H9 (cell line): Measurements from ENCODE around the gene KLF1. TPM values are rescaled to one million over a fixed set of nuclear protein-coding genes. Genes with fewer than 3 reads are reported as not detected.

Experiments
- DNase-seq: peaks from one replicate; pipeline ENCODE4 v3.0.0-alpha.2; 2017
- H2AFZ ChIP-seq: one replicate; pipeline ENCODE4 v1.6.1; 2013; ENCODE audit warnings: mild to moderate bottlenecking, low read length, control low read depth, moderate library complexity
- H2AK5ac ChIP-seq: 2 replicates; pipeline ENCODE4 v1.6.1; 2013; ENCODE audit warnings: low read length, control low read depth, mixed read lengths; ENCODE audit not compliant: insufficient read length
- H2BK120ac ChIP-seq: one replicate; pipeline ENCODE4 v1.6.1; 2013; ENCODE audit warnings: low read depth, mild to moderate bottlenecking, low read length, control low read depth, inconsistent platforms; ENCODE audit not compliant: poor library complexity, severe bottlenecking
- H2BK12ac ChIP-seq: 2 replicates; pipeline ENCODE4 v1.6.1; 2013; ENCODE audit warnings: low read length, control low read depth, mixed read lengths, low read depth; ENCODE audit not compliant: insufficient read length
- H2BK15ac ChIP-seq: 2 replicates; pipeline ENCODE4 v1.6.1; 2013; ENCODE audit warnings: low read depth, low read length, control low read depth
- H2BK20ac ChIP-seq: one replicate; pipeline ENCODE4 v1.6.1; 2013; ENCODE audit warnings: low read depth, mild to moderate bottlenecking, low read length, control low read depth, inconsistent platforms; ENCODE audit not compliant: poor library complexity, severe bottlenecking
- H2BK5ac ChIP-seq: 2 replicates; pipeline ENCODE4 v1.6.1; 2013; ENCODE audit warnings: low read length, control low read depth, mixed read lengths; ENCODE audit not compliant: insufficient read length
- H3K14ac ChIP-seq: 2 replicates; pipeline ENCODE4 v1.6.1; 2013; ENCODE audit warnings: low read length, control low read depth; ENCODE audit not compliant: insufficient read depth
- H3K18ac ChIP-seq: 2 replicates; pipeline ENCODE4 v1.6.1; 2013; ENCODE audit warnings: low read depth, mild to moderate bottlenecking, mixed read lengths, low read length, control low read depth; ENCODE audit not compliant: insufficient read length
- H3K23ac ChIP-seq: 2 replicates; pipeline ENCODE4 v1.6.1; 2013; ENCODE audit warnings: low read length, control low read depth, mixed read lengths, low read depth; ENCODE audit not compliant: insufficient read length
- H3K23me2 ChIP-seq: 2 replicates; pipeline ENCODE4 v1.6.1; 2013; ENCODE audit warnings: low read depth, mild to moderate bottlenecking, mixed read lengths, low read length, control low read depth; ENCODE audit not compliant: insufficient read length, poor library complexity, severe bottlenecking
- H3K27ac ChIP-seq: 2 replicates; pipeline ENCODE4 v1.5.1; 2013; ENCODE audit warnings: low read length, control low read depth, mixed read lengths, low read depth; ENCODE audit not compliant: insufficient read length
- H3K27me3 ChIP-seq: 2 replicates; pipeline ENCODE4 v1.6.1; 2013; ENCODE audit warnings: low read length, control low read depth, inconsistent platforms; ENCODE audit not compliant: insufficient read depth
- H3K4ac ChIP-seq: 2 replicates; pipeline ENCODE4 v1.6.1; 2013; ENCODE audit warnings: low read depth, mild to moderate bottlenecking, control low read depth, inconsistent platforms, low read length, moderate library complexity
- H3K4me1 ChIP-seq: 2 replicates; pipeline ENCODE4 v1.6.1; 2013; ENCODE audit warnings: low read length, control low read depth, inconsistent platforms; ENCODE audit not compliant: insufficient read depth
- H3K4me2 ChIP-seq: 2 replicates; pipeline ENCODE4 v1.6.1; 2013; ENCODE audit warnings: low read length, control low read depth, mixed read lengths; ENCODE audit not compliant: insufficient read length, insufficient read depth
- H3K56ac ChIP-seq: 2 replicates; pipeline ENCODE4 v1.6.1; 2013; ENCODE audit warnings: low read depth, mild to moderate bottlenecking, mixed read lengths, low read length, control low read depth; ENCODE audit not compliant: insufficient read length
- H3K79me1 ChIP-seq: 2 replicates; pipeline ENCODE4 v1.6.1; 2013; ENCODE audit warnings: low read depth, mild to moderate bottlenecking, moderate library complexity, low read length, control low read depth, inconsistent platforms; ENCODE audit not compliant: insufficient read depth, poor library complexity, severe bottlenecking
- H3K79me2 ChIP-seq: 2 replicates; pipeline ENCODE4 v1.6.1; 2013; ENCODE audit warnings: low read length, control low read depth, inconsistent platforms; ENCODE audit not compliant: insufficient read depth
- H3K9ac ChIP-seq: 2 replicates; pipeline ENCODE4 v1.6.1; 2013; ENCODE audit warnings: low read length, control low read depth, mixed read lengths; ENCODE audit not compliant: insufficient read length; ENCODE audit errors: extremely low read depth
- H3K9me3 ChIP-seq: one replicate; pipeline ENCODE4 v1.6.1; 2013; ENCODE audit warnings: low read depth, low read length, inconsistent platforms; ENCODE audit not compliant: control insufficient read depth
- H3T11ph ChIP-seq: one replicate; pipeline ENCODE4 v1.6.1; 2013; ENCODE audit warnings: mild to moderate bottlenecking, low read length, control low read depth, inconsistent platforms
- H4K20me1 ChIP-seq: one replicate; pipeline ENCODE4 v1.6.1; 2013; ENCODE audit not compliant: control insufficient read depth, insufficient read length, insufficient read depth
- H4K5ac ChIP-seq: 2 replicates; pipeline ENCODE4 v1.6.1; 2013; ENCODE audit warnings: low read depth, mild to moderate bottlenecking, mixed read lengths, low read length, control low read depth; ENCODE audit not compliant: insufficient read length
- H4K8ac ChIP-seq: replicated peaks from 2 replicates; pipeline ENCODE4 v1.6.1; 2013; ENCODE audit warnings: low read length, control low read depth, mixed read lengths, low read depth; ENCODE audit not compliant: insufficient read length
- H4K91ac ChIP-seq: 2 replicates; pipeline ENCODE4 v1.6.1; 2013; ENCODE audit warnings: low read depth, mild to moderate bottlenecking, moderate library complexity, mixed read lengths, low read length, control low read depth; ENCODE audit not compliant: insufficient read length
- H3K27ac Mint-ChIP-seq, 3 experiments: 2 replicates in 2 of 3; 3 replicates in 1 of 3; pipeline ENCODE4 v1.8.0; 2020 to 2021; ENCODE audit warnings: mixed read lengths in 3 of 3, mild to moderate bottlenecking in 1 of 3, moderate library complexity in 1 of 3
- H3K27me3 Mint-ChIP-seq: 2 replicates; pipeline ENCODE4 v1.8.0; 2021; ENCODE audit warnings: low read depth, mild to moderate bottlenecking, moderate library complexity, mixed read lengths
- H3K36me3 Mint-ChIP-seq, 3 experiments: 2 replicates in 2 of 3; 3 replicates in 1 of 3; pipeline ENCODE4 v1.8.0; 2020 to 2021; ENCODE audit warnings: low read depth in 3 of 3, mixed read lengths in 3 of 3; ENCODE audit not compliant: insufficient read depth in 1 of 3
- H3K4me1 Mint-ChIP-seq, 2 experiments: 2 replicates each; pipeline ENCODE4 v1.8.0; 2020; ENCODE audit warnings: mixed read lengths in 2 of 2
- H3K4me3 Mint-ChIP-seq, 2 experiments: 2 replicates in 1 of 2; 3 replicates in 1 of 2; pipeline ENCODE4 v1.8.0; 2020 to 2021; ENCODE audit warnings: mild to moderate bottlenecking in 2 of 2, mixed read lengths in 2 of 2, moderate library complexity in 1 of 2
- H3K9me3 Mint-ChIP-seq, 2 experiments: 2 replicates in 1 of 2; 3 replicates in 1 of 2; pipeline ENCODE4 v1.8.0; 2020; ENCODE audit warnings: mild to moderate bottlenecking in 2 of 2, mixed read lengths in 2 of 2, moderate library complexity in 1 of 2
- CTCF ChIP-seq: fragments of 200-600 bp; sonication (generic); conservative IDR thresholded peaks from 3 replicates; pipeline ENCODE4 v1.8.0; 2021; ENCODE audit warnings: antibody characterized with exemption, mild to moderate bottlenecking
- WGBS: extraction: QIAGEN DNeasy Blood & Tissue Kit; methylation state at CpG from one replicate; pipeline ENCODE4 v1.1.7; 2013; ENCODE audit warnings: missing lambda C conversion rate, low lambda C conversion rate, mixed read lengths; ENCODE audit not compliant: insufficient read length; ENCODE audit errors: extremely low coverage; 5-methylcytosine and 5-hydroxymethylcytosine counted together
- microRNA-seq: library from miRNA; unstranded; fragments of <30 nt; microRNA quantifications from one replicate; pipeline ENCODE4, GENCODE V29; 2020; ENCODE audit warnings: borderline microRNAs expressed
- total RNA-seq: library from RNA; stranded (reverse); gene quantifications from 2 replicates; pipeline ENCODE4 v1.2.1, GENCODE V29; 2021

KLF1 gene
- total RNA-seq, 1 experiment from 2014 or later: 0.37 TPM

DNA sequence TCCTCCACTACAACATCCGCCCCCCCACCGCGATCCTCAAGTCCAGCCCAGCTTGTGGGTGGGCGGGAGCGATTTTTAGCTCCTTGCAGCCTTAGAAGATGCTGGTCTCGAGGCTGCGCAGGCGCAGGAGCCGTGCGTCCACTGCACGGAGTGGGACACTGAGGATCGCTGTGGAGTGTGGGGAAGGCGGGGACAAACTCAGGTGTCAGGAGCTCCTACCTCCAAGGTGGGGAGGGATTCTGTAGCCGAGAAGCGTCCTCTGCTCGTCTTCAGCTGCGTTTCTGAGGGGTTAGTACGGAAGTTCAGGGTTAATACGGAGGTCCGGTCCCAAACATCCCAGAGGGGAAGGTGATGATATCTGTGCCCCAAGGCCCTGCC is 52.4 kb downstream of the KLF1 start, which contains the start of gene RTBDN:
Gene RTBDN (minus strand): TSS at position 14 of the 378 bp plus-strand sequence. CDS start 4,600 bp downstream, outside the sequence.
- peaks cover 10% of the 10 kb centered on the region for H3K23me2 ChIP-seq
- H4K91ac ChIP-seq: no peak within 1 kb of the TSS
- TF ChIP-seq CTCF: no peak
- Mint-ChIP-seq H3K9me3 (no peaks in the 10 kb centered on the region; a peak in 1 of 5 replicates), H3K4me1 (peaks cover 32 to 40% of the 10 kb centered on the region in 2 experiments), H3K27ac (no peak within 1 kb of the TSS), H3K4me3 (peak within 1 kb of the TSS; percentile 68 to 90), H3K36me3 (no peaks in the 10 kb centered on the region; a peak in 1 of 7 replicates), H3K27me3 (peaks cover 46% of the 10 kb centered on the region)
- no peak within 1 kb of the TSS for H3K23ac ChIP-seq
- H3K27me3 ChIP-seq: peaks cover 3% of the 10 kb centered on the region; the same call in 1 of the 2 replicates
- H3K4me1 ChIP-seq: no peaks in the 10 kb centered on the region; the same call in 1 of the 2 replicates
- WGBS: no CpG with 5 or more reads among the region's 20 CpGs
- H4K5ac ChIP-seq: no peak within 1 kb of the TSS
- H4K8ac ChIP-seq: no peak within 1 kb of the TSS
- no peaks in the 10 kb centered on the region for H4K20me1 ChIP-seq
- no peak within 1 kb of the TSS for H2BK5ac ChIP-seq
- no peaks in the 10 kb centered on the region for H3K9me3 ChIP-seq
- no peak within 1 kb of the TSS for H2AFZ ChIP-seq
- no peak within 1 kb of the TSS for H3T11ph ChIP-seq
- peak within 1 kb of the TSS; percentile 76 for H3K4me2 ChIP-seq
- no peak within 1 kb of the TSS for H2AK5ac ChIP-seq
- no peaks in the 10 kb centered on the region for H3K79me1 ChIP-seq
- no peak within 1 kb of the TSS for H2BK120ac ChIP-seq
- no peak within 1 kb of the TSS for H3K27ac ChIP-seq
- no peak within 1 kb of the TSS for H3K9ac ChIP-seq
- peak; percentile 46 for DNase-seq
- no peak within 1 kb of the TSS for H2BK15ac ChIP-seq
- H3K79me2 ChIP-seq: no peaks in the 10 kb centered on the region
- no peak within 1 kb of the TSS for H3K18ac ChIP-seq
- no peak within 1 kb of the TSS for H3K56ac ChIP-seq
- H3K4ac ChIP-seq: no peak within 1 kb of the TSS
- H2BK12ac ChIP-seq: no peak within 1 kb of the TSS
- no peak within 1 kb of the TSS for H2BK20ac ChIP-seq
- H3K14ac ChIP-seq: no peak within 1 kb of the TSS; the same call in 1 of the 2 replicates

Small RNA genes lying within 50 kb of the gene (microRNA-seq; reads per million reads assigned to microRNA genes)
- gene MIR5695 (not detected), gene MIR6794 (not detected)

Other genes starting within 250 kb of the KLF1 start
- gene MAN2B1, start 220.5 kb downstream of the KLF1 start, total RNA-seq: 89.2 and 93.5 TPM in 2 replicates
- gene WDR83, start 220.4 kb downstream of the KLF1 start, total RNA-seq: 19.2 and 21.0 TPM in 2 replicates
- 82.9 and 94.9 TPM in 2 replicates for gene DHPS, start 205.3 kb downstream of the KLF1 start, total RNA-seq
- not detected in 2 replicates for gene GNG14, start 199.2 kb downstream of the KLF1 start, total RNA-seq
- gene FBXW9, start 190.6 kb downstream of the KLF1 start, total RNA-seq: 10.8 and 11.7 TPM in 2 replicates
- gene TNPO2, start 163.3 kb downstream of the KLF1 start, total RNA-seq: 149 and 159 TPM in 2 replicates
- 154 and 161 TPM in 2 replicates for gene TRIR, start 152.5 kb downstream of the KLF1 start, total RNA-seq
- gene GET3, start 149.7 kb downstream of the KLF1 start, total RNA-seq: 81.3 and 81.6 TPM in 2 replicates
- gene BEST2, start 135.4 kb downstream of the KLF1 start, total RNA-seq: 1.6 and 2.0 TPM in 2 replicates
- 56.8 and 64.7 TPM in 2 replicates for gene HOOK2, start 111.6 kb downstream of the KLF1 start, total RNA-seq
- gene JUNB, start 95.7 kb downstream of the KLF1 start, total RNA-seq: 15.9 and 18.0 TPM in 2 replicates
- 468 and 485 TPM in 2 replicates for gene PRDX2, start 85.4 kb downstream of the KLF1 start, total RNA-seq
- 45.8 and 48.1 TPM in 2 replicates for gene THSD8, start 85.1 kb downstream of the KLF1 start, total RNA-seq
- gene RNASEH2A, start 80.6 kb downstream of the KLF1 start, total RNA-seq: 79.5 and 86.0 TPM in 2 replicates
- 5.6 and 6.4 TPM in 2 replicates for gene RTBDN, start 52.6 kb downstream of the KLF1 start, total RNA-seq
- 11.8 and 15.1 TPM in 2 replicates for gene MAST1, start 48.7 kb downstream of the KLF1 start, total RNA-seq
- 23.8 and 26.0 TPM in 2 replicates for gene DNASE2, start 5.8 kb downstream of the KLF1 start, total RNA-seq
- gene GCDH, start 4.0 kb upstream of the KLF1 start, total RNA-seq: 53.2 and 54.4 TPM in 2 replicates
- 1.4 and 1.9 TPM in 2 replicates for gene SYCE2, start 32.1 kb upstream of the KLF1 start, total RNA-seq
- gene FARSA, start 46.5 kb upstream of the KLF1 start, total RNA-seq: 108 and 110 TPM in 2 replicates
- 887 and 938 TPM in 2 replicates for gene CALR, start 51.4 kb upstream of the KLF1 start, total RNA-seq
- 62.2 and 67.0 TPM in 2 replicates for gene RAD23A, start 58.7 kb upstream of the KLF1 start, total RNA-seq
- 44.5 and 45.6 TPM in 2 replicates for gene GADD45GIP1, start 70.0 kb upstream of the KLF1 start, total RNA-seq
- 0.11 and 0.13 TPM in 2 replicates for gene DAND5, start 82.4 kb upstream of the KLF1 start, total RNA-seq
- gene NFIX, start 108.3 kb upstream of the KLF1 start, total RNA-seq: 0.20 and 0.31 TPM in 2 replicates
- 0.63 and 0.86 TPM in 2 replicates for gene LYL1, start 215.7 kb upstream of the KLF1 start, total RNA-seq
- gene TRMT1, start 229.5 kb upstream of the KLF1 start, total RNA-seq: 92.8 and 95.7 TPM in 2 replicates
- 198 and 210 TPM in 2 replicates for gene NACC1, start 231.1 kb upstream of the KLF1 start, total RNA-seq